Measurements from ENCODE around the gene ARL5A.

The ARL5A gene

GRCh38 chr2:151766437-151767153, 61.6 kb downstream of the ARL5A start:
- no peak for DNase-seq (ENCODE audit: low read depth in 2 of 2)

GRCh38 chr2:151765760-151766410, 62.3 kb downstream of the ARL5A start:
- no peak for DNase-seq (ENCODE audit: low read depth in 2 of 2)

- DNase-seq (ENCODE audit: low read depth in 2 of 2): peak in 1 of 2 experiments; percentile 6
These were observed 65.5 kb downstream of the ARL5A start for GRCh38 chr2:151762694-151763093.

DNA sequence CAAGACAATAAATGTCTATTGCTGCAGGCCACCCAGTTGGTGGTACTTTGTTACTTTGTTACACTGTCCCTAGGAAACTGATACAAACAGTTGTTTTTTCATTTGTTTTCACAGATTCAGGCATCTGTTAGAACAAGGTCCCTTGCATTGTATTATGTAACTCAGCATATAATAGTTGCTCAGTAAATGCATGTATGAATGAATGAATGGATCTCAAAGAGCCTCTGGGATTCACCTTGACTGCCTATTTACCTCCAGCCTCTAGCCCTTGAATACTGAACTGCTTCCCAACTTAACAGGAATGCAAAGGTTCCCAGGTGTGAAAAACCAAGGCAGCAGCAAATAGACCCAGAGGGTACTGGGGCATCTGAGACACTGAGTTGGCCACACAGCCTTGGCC, 66.5 kb downstream of the ARL5A start:
- no peak for DNase-seq (ENCODE audit: low read depth in 2 of 2)

DNA sequence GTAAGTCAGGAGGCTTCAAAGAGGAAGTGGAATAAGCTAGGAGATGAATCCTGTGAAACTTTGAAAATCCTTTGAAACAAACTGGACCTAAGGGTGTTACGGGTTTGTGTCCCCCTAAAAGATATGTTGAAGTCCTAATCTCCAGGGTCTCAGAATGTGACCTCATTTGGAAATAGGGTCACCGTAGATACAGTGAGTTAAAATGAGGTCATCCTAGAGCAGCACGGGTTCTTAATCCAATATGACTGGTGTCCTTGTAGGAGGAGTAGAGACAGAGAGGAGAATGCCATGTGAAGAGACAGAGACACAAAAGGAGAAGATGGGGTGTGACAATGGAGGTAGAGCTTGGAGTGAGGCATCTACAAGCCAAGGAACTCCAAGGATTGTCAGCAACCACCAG, 67.0 kb downstream of the ARL5A start:
- DNase-seq (ENCODE audit: low read depth in 2 of 2): no peak

- DNase-seq (ENCODE audit: low read depth in 2 of 2): no peak
These were observed 68.0 kb downstream of the ARL5A start for GRCh38 chr2:151760139-151760650.

DNA sequence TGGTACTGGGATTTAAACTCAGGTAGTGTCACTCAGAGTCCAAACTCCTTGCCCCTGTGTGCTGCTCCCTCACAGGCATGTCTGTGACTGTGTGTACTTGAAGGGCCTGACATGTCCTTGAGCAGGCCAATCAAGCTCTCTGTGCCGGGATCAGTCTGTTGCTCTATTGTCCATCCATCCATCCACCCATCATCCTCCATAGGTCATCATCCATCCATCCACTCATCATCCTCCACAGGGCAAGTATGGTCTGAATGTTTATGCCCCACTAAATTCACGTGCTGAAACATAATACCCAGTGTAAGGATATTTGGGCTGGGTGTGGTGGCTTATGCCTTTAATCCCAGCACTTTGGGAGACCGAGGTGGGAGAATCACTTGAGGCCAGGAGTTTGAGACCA, 69.5 kb downstream of the ARL5A start:
- no peak for DNase-seq (ENCODE audit: low read depth in 2 of 2)

DNA sequence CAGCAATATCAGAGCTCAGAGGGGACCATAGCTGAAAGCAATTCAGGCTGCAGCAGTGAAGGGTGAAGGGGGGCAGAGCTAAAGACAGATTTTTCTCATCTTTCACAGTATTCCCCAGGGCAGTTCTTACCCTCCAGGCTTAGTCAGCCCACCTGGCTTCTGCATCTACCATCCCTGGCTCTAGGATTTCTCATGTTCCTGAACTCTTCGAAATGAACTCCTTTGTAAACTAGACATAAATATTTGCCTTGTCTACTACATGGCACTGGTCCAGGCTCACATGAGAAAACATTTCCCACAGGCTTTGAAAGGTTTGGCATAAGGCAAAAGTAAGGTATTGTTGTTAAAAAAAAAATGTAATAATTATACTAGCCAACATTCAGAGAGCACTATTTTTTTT, 70.4 kb downstream of the ARL5A start:
- no peak for DNase-seq (ENCODE audit: low read depth in 2 of 2)

GRCh38 chr2:151756820-151757219, 71.4 kb downstream of the ARL5A start:
- DNase-seq (ENCODE audit: low read depth in 2 of 2): no peak

GRCh38 chr2:151754253-151754897, 73.8 kb downstream of the ARL5A start:
- DNase-seq (ENCODE audit: low read depth in 2 of 2): no peak

GRCh38 chr2:151753540-151753939, 74.7 kb downstream of the ARL5A start:
- no peak for DNase-seq (ENCODE audit: low read depth in 2 of 2)

Measured in fibroblast of skin of left biceps (primary cell).